KOPT-K1 (cell line): ENCODE data around the gene ATCAY.
"Not testable (repeated sequence)": the region's sequence is repeated elsewhere in the genome, so short reads cannot be mapped to it uniquely, and the experiment has no call there.

Experiments used
- H3K27ac ChIP-seq: fragments of 200-600 bp; sonication (generic); 2 replicates; pipeline ENCODE4 v1.5.1; 2016; ENCODE audit warnings: antibody characterized with exemption, mild to moderate bottlenecking, low read depth, low read length; ENCODE audit not compliant: poor library complexity, severe bottlenecking
- H3K36me3 ChIP-seq: fragments of 200-600 bp; sonication (generic); 2 replicates; pipeline ENCODE4 v1.5.1; 2017; ENCODE audit warnings: antibody characterized with exemption, mild to moderate bottlenecking, low read length, moderate library complexity; ENCODE audit not compliant: insufficient read depth
- H3K9me3 ChIP-seq: fragments of 200-600 bp; sonication (generic); 2 replicates; pipeline ENCODE4 v1.5.1; 2017; ENCODE audit warnings: antibody characterized with exemption, low read length, mild to moderate bottlenecking; ENCODE audit not compliant: insufficient read depth, poor library complexity, severe bottlenecking

ATCAY gene

GRCh38 chr19:3908266-3909054 lies 28.0 kb downstream of the ATCAY start:
- no peaks in the 10 kb centered on the region for H3K36me3 ChIP-seq
- no peak overlapping the region for H3K27ac ChIP-seq

GRCh38 chr19:3910105-3910504 lies 29.6 kb downstream of the ATCAY start:
- Histone ChIP-seq H3K36me3 (no peaks in the 10 kb centered on the region), H3K9me3 (peaks cover 10% of the 10 kb centered on the region), H3K27ac (no peak overlapping the region)

More at GRCh38 chr19:3908266-3909054, 28.0 kb downstream of the ATCAY start:
- peaks cover 10% of the 10 kb centered on the region for H3K9me3 ChIP-seq

DNA sequence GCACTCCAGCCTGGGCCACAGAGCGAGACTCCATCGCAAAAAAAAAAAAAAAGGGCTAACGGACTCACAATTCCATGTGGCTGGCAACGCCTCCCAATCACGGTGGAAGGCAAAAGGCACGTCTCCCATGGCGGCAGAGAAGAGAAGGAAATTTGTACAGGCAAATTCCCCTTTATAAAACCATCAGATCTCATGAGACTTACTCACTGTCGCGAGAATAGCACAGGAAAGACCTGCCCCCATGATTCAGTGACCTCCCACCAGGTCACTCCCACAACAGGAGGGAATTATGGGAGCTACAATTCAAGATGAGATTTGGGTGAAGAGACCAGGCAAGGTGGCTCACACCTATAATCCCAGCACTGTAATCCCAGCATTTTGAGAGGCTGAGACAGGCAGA lies 33.7 kb downstream of the ATCAY start:
- Histone ChIP-seq H3K27ac (no peak overlapping the region), H3K36me3 (no peaks in the 10 kb centered on the region), H3K9me3 (peaks cover 10% of the 10 kb centered on the region)

DNA sequence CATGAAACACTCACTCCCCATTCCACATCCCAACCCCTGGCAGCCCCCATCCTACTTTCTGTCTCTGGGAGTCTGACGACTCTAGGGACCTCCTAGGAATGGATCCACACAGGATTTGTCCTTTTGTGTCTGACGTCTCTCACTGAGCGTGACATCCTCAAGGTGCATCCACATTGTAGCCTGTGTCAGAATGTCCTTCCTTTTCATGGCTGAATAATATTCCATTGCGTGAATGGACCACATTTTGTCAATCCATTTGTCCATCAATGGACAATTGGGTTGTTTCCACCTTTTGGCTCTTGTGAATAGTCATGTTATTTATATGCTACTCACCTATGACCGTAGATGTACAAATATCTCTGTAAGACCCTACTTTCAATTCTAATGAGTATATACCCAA lies 35.5 kb downstream of the ATCAY start:
- no peak overlapping the region for H3K27ac ChIP-seq
- peaks cover 5% of the 10 kb centered on the region for H3K9me3 ChIP-seq
- no peaks in the 10 kb centered on the region for H3K36me3 ChIP-seq

GRCh38 chr19:3919793-3920192 lies 39.3 kb downstream of the ATCAY start:
- no peak overlapping the region for H3K27ac ChIP-seq
- peaks cover 5% of the 10 kb centered on the region for H3K9me3 ChIP-seq

GRCh38 chr19:3923096-3923758 lies 42.7 kb downstream of the ATCAY start:
- Histone ChIP-seq H3K36me3 (no peaks in the 10 kb centered on the region), H3K9me3 (peaks cover 5% of the 10 kb centered on the region), H3K27ac (no peak overlapping the region)

More at GRCh38 chr19:3919793-3920192, 39.3 kb downstream of the ATCAY start:
- H3K36me3 ChIP-seq: no peaks in the 10 kb centered on the region

- H3K27ac ChIP-seq: no peak overlapping the region
- H3K36me3 ChIP-seq: no peaks in the 10 kb centered on the region
- H3K9me3 ChIP-seq: peaks cover 5% of the 10 kb centered on the region
Measured at GRCh38 chr19:3923912-3924311, 43.4 kb downstream of the ATCAY start.

- H3K36me3 ChIP-seq: no peaks in the 10 kb centered on the region
- H3K9me3 ChIP-seq: no peaks in the 10 kb centered on the region
- H3K27ac ChIP-seq: no peak overlapping the region
Measured at GRCh38 chr19:3931041-3931440, 50.6 kb downstream of the ATCAY start.

- Histone ChIP-seq H3K27ac (no peak within 1 kb of the TSS), H3K9me3 (no peaks in the 10 kb centered on the region), H3K36me3 (no peaks in the 10 kb centered on the region)
Measured at GRCh38 chr19:3932931-3933810, 52.7 kb downstream of the ATCAY start, which contains the start of gene NMRK2. TSS of gene NMRK2 (plus strand) at chr19:3933069. CDS start at chr19:3933672, 603 bp downstream.

GRCh38 chr19:3936506-3937442 lies 56.3 kb downstream of the ATCAY start:
- Histone ChIP-seq H3K27ac (no peak overlapping the region), H3K9me3 (no peaks in the 10 kb centered on the region), H3K36me3 (no peaks in the 10 kb centered on the region)

- H3K27ac ChIP-seq, H3K36me3 ChIP-seq, H3K9me3 ChIP-seq: not testable (repeated sequence)
Measured at GRCh38 chr19:3938300-3938950, 57.9 kb downstream of the ATCAY start.

DNA sequence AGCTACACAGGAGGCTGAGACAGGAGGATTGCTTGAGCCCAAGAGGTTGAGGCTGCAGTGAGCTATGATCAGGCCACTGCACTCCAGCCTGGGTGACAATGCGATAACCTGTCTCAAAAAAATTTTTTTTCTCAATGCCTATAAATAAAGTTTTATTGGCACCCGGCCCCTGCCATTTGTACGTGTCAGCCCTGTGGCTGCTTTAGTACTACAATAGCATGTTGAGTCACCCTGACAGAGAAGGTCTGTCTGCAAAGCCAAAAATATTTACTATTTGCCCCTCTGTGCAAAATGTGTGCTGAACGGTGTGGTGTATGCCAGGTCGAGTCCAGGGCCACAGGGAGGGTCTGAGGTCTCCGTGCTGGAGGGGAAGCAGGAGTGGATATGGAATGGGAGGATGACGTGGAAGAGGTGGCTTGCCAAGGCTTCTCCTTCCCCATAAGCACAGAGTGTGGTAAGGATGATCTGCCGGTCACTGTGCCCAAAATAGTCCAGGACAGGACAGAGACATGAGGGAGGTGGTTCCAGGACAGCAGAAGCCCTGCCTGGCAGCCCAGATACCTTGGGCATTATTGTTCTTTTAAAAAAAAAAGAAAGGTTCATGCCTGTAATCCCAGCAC lies 62.4 kb downstream of the ATCAY start:
- no peaks in the 10 kb centered on the region for H3K9me3 ChIP-seq
- H3K36me3 ChIP-seq: no peaks in the 10 kb centered on the region
- no peak overlapping the region for H3K27ac ChIP-seq

GRCh38 chr19:3944018-3944721 lies 63.7 kb downstream of the ATCAY start:
- H3K9me3 ChIP-seq: no peaks in the 10 kb centered on the region
- H3K36me3 ChIP-seq: no peaks in the 10 kb centered on the region
- H3K27ac ChIP-seq: no peak overlapping the region
